Endothelial cell of umbilical vein (primary cell): ENCODE results near the gene ADAMTS19. TPM values are rescaled to one million over a fixed set of nuclear protein-coding genes. Genes with fewer than 3 reads are reported as not detected.

Experiments
- BruUV-seq: library from RNA; stranded (reverse); fragments of 400-500 nt; replicated peaks from 2 replicates; lab custom pipeline; 2021; lab: Mats Ljungman, UMichigan
- CTCF ChIA-PET: fragments of 300-600, 350-600 bp; sonication (Branson Sonifier 250); formaldehyde crosslinking; loops from one replicate; lab custom pipeline; 2021; ENCODE audit warnings: antibody characterized with exemption, inconsistent platforms; lab: Charles Lee
- POLR2A ChIA-PET: fragments of 300-600, 350-600 bp; sonication (Branson Sonifier 250); formaldehyde crosslinking; loops from one replicate; lab custom pipeline; 2021; ENCODE audit warnings: antibody characterized with exemption, inconsistent platforms; lab: Charles Lee
- DNase-seq: peaks from one replicate; pipeline ENCODE4 v3.0.0-alpha.2; 2011; ENCODE audit warnings: low read depth, low spot score
- FAIRE-seq: peaks from 2 replicates; lab custom pipeline; 2011; peaks lifted over from hg19 to GRCh38; lab: Jason Lieb, UNC
- H2AFZ ChIP-seq: 2 replicates; pipeline ENCODE4 v1.6.0; 2012; ENCODE audit warnings: low read depth, low read length, control low read depth, inconsistent platforms
- H3K27ac ChIP-seq: 2 replicates; pipeline ENCODE4 v1.5.1; 2011; ENCODE audit warnings: low read depth, mild to moderate bottlenecking, control low read depth, low read length, moderate library complexity; ENCODE audit not compliant: insufficient read depth
- H3K27me3 ChIP-seq, 2 experiments: 2 replicates each; pipeline versions ENCODE4 v1.6.0 to v1.6.1; 2011; ENCODE audit warnings: low read length in 2 of 2, mixed read lengths in 1 of 2; ENCODE audit not compliant: control insufficient read depth in 2 of 2, insufficient read depth in 2 of 2
- H3K36me3 ChIP-seq, 2 experiments: 2 replicates in 1 of 2; 3 replicates in 1 of 2; pipeline ENCODE4 v1.5.1; 2011; ENCODE audit warnings: low read length in 2 of 2, mild to moderate bottlenecking in 1 of 2, moderate library complexity in 1 of 2; ENCODE audit not compliant: control insufficient read depth in 2 of 2, insufficient read depth in 2 of 2; ENCODE audit errors: extremely low read depth in 1 of 2
- H3K4me1 ChIP-seq: 3 replicates; pipeline ENCODE4 v1.5.1; 2011; ENCODE audit warnings: mild to moderate bottlenecking, low read length; ENCODE audit not compliant: control insufficient read depth, insufficient read depth; ENCODE audit errors: extremely low read depth
- H3K4me2 ChIP-seq: 2 replicates; pipeline ENCODE4 v1.6.1; 2011; ENCODE audit warnings: low read length, control low read depth, mixed read lengths; ENCODE audit not compliant: insufficient read depth
- H3K4me3 ChIP-seq, 3 experiments: fragments of 200-600 bp in 1 of 3; sonication (generic), shearing (Covaris generic) in 1 of 3; replicated peaks in 1 of 3; 2 replicates each; pipeline ENCODE4 v1.5.1; 2011 to 2016; ENCODE audit warnings: control low read depth in 3 of 3, low read length in 3 of 3, mild to moderate bottlenecking in 2 of 3, inconsistent platforms in 1 of 3, low read depth in 1 of 3, moderate library complexity in 1 of 3; ENCODE audit not compliant: insufficient read depth in 1 of 3
- H3K79me2 ChIP-seq: 2 replicates; pipeline ENCODE4 v1.6.0; 2012; ENCODE audit warnings: low read length, inconsistent platforms; ENCODE audit not compliant: control insufficient read depth, insufficient read depth
- H3K9ac ChIP-seq: replicated peaks from 2 replicates; pipeline ENCODE3; 2011; ENCODE audit warnings: low read length, control low read depth; ENCODE audit not compliant: insufficient read depth; ENCODE audit errors: extremely low read depth
- H3K9me1 ChIP-seq: replicated peaks from 3 replicates; pipeline ENCODE4 v1.6.0; 2011; ENCODE audit warnings: mild to moderate bottlenecking, low read length; ENCODE audit not compliant: control insufficient read depth, insufficient read depth; ENCODE audit errors: extremely low read depth
- H3K9me3 ChIP-seq: replicated peaks from 2 replicates; pipeline ENCODE4 v1.5.1; 2012; ENCODE audit warnings: low read length, inconsistent platforms; ENCODE audit not compliant: control insufficient read depth, insufficient read depth
- H4K20me1 ChIP-seq: replicated peaks from 2 replicates; pipeline ENCODE3; 2011; ENCODE audit warnings: mild to moderate bottlenecking, low read length; ENCODE audit not compliant: control insufficient read depth, insufficient read depth; ENCODE audit errors: extremely low read depth
- CTCF ChIP-seq, 2 donors: IDR thresholded peaks; 1 replicate in 1 of 2; 2 replicates in 1 of 2; pipeline ENCODE4 v1.5.1; 2011; ENCODE audit warnings: low read length in 2 of 2, mild to moderate bottlenecking in 2 of 2, moderate library complexity in 2 of 2, control low read depth in 1 of 2, inconsistent platforms in 1 of 2, low read depth in 1 of 2; ENCODE audit not compliant: insufficient read depth in 1 of 2; ENCODE audit errors: extremely low read depth in 1 of 2
- EZH2 ChIP-seq: IDR thresholded peaks from 2 replicates; pipeline ENCODE4 v1.6.1; 2012; ENCODE audit warnings: borderline replicate concordance, low read depth, mild to moderate bottlenecking, moderate library complexity, low read length, inconsistent platforms; ENCODE audit not compliant: severe bottlenecking
- FOS ChIP-seq: IDR thresholded peaks from 2 replicates; pipeline ENCODE4 v1.6.1; 2011; ENCODE audit warnings: mild to moderate bottlenecking, low read length, moderate library complexity, borderline replicate concordance; ENCODE audit not compliant: insufficient read depth
- GATA2 ChIP-seq: IDR thresholded peaks from 2 replicates; pipeline ENCODE4 v1.7.0; 2011; ENCODE audit warnings: low read depth, mild to moderate bottlenecking, moderate library complexity, mixed read lengths, low read length; ENCODE audit not compliant: insufficient read length, insufficient read depth
- JUN ChIP-seq: IDR thresholded peaks from 2 replicates; pipeline ENCODE4 v1.6.1; 2011; ENCODE audit warnings: borderline replicate concordance, low read depth; ENCODE audit not compliant: insufficient read length, insufficient read depth
- MAX ChIP-seq: IDR thresholded peaks from 2 replicates; pipeline ENCODE4 v1.6.1; 2011; ENCODE audit not compliant: insufficient read depth, insufficient read length
- MYC ChIP-seq: IDR thresholded peaks from one replicate; pipeline ENCODE4 v1.6.1; 2011; ENCODE audit warnings: mild to moderate bottlenecking, low read depth, low read length
- POLR2A ChIP-seq: IDR thresholded peaks from 2 replicates; pipeline ENCODE4 v1.6.1; 2012; ENCODE audit warnings: low read depth, mild to moderate bottlenecking, control low read depth, low read length
- POLR2AphosphoS5 ChIP-seq: IDR thresholded peaks from 2 replicates; pipeline ENCODE4 v1.6.1; 2012; ENCODE audit warnings: low read depth, mild to moderate bottlenecking, control low read depth, low read length, moderate library complexity; ENCODE audit not compliant: insufficient read depth
- dilution Hi-C: fragments of 300-500 bp; cut with MboI; formaldehyde crosslinking; loops from one replicate; pipeline ENCODE4 v1.15.0; 2019; ENCODE audit warnings: low sequenced_read_pairs; ENCODE audit not compliant: extremely low pct_ligation_motif_present
- intact Hi-C: fragments of 100-400 bp; cut with micrococcal nuclease; formaldehyde crosslinking; loops from one replicate; pipeline ENCODE4 v1.10.0; 2022
- polyA plus RNA-seq, 4 experiments: library from polyadenylated mRNA; depleted of rRNA in 3 of 4; stranded (reverse) in 3 of 4; unstranded in 1 of 4; fragments of >200 nt; gene quantifications; 2 replicates each; pipeline versions ENCODE4 v1.2.1 to v1.2.3, GENCODE V29; 2011 to 2012; ENCODE audit warnings: missing spikeins in 1 of 4
- total RNA-seq: library from RNA; stranded (reverse); gene quantifications from 2 replicates; pipeline ENCODE4 v1.2.3, GENCODE V29; 2021

The ADAMTS19 gene
- total and polyA plus RNA-seq, 2 donors (not counting 3 experiments of a cell fraction or from before 2014, with no cell fraction given), result not detected

GRCh38 chr5:129771058-129771838, 311.1 kb downstream of the ADAMTS19 start:
- H3K9me3 ChIP-seq, result no peaks in the 10 kb centered on the region
- no peak overlapping the region for H3K27ac ChIP-seq
- CTCF ChIA-PET, result interaction anchor here (0.6 to 4.7 kb wide), 59 partner anchors 8 to 1647 kb away, joined by 3 to 223 read pairs (median 4); partner anchors contain the start of gene CHSY3
- no peaks in the 10 kb centered on the region for H3K36me3 ChIP-seq
- dilution Hi-C loops, result no loop called here
- DNase-seq, result peak; percentile 51
- peaks cover 1 to 5% of the 10 kb centered on the region in 2 experiments for H3K27me3 ChIP-seq
- no peak overlapping the region for H2AFZ ChIP-seq
- H4K20me1 ChIP-seq, result no peaks in the 10 kb centered on the region
- no peaks in the 10 kb centered on the region for H3K9me1 ChIP-seq
- H3K9ac ChIP-seq, result no peak overlapping the region
- H3K4me1 ChIP-seq, result no peaks in the 10 kb centered on the region
- H3K79me2 ChIP-seq, result no peaks in the 10 kb centered on the region
- H3K4me3 ChIP-seq, result no peak overlapping the region
- POLR2A ChIA-PET, result no interaction called here
- no peak overlapping the region for H3K4me2 ChIP-seq
- intact Hi-C loops, result loop anchor here (1.0 to 5.0 kb wide), 4 partner anchors 81 to 1339 kb away; no protein-coding TSS in a partner anchor
- BruUV-seq, result no TSS peak
- peak; percentile 77 for FAIRE-seq
- TF ChIP-seq MAX, result no peak
- TF ChIP-seq CTCF (IDR thresholded peaks at IDR 0.05; ENCODE audit: extremely low read depth in 1 of 2, insufficient read depth in 1 of 2, low read depth in 1 of 2, low read length in 2 of 2), result peak; percentile 64 to 71

GRCh38 chr5:129773376-129773775, 313.3 kb downstream of the ADAMTS19 start:
- no peaks in the 10 kb centered on the region for H3K4me1 ChIP-seq
- intact Hi-C loops, result loop anchor here (5.0 kb wide), 1 partner anchor 939 kb away; no protein-coding TSS in a partner anchor
- H3K27me3 ChIP-seq, result peaks cover 0 to 2% of the 10 kb centered on the region in 2 experiments
- ChIA-PET CTCF (interaction anchor here (1.2 to 4.7 kb wide), 6 partner anchors 10 to 368 kb away, joined by 3 to 223 read pairs (median 22); no protein-coding TSS in a partner anchor), POLR2A (no interaction called here)
- FAIRE-seq, result no peak
- H3K4me2 ChIP-seq, result no peak overlapping the region
- H2AFZ ChIP-seq, result no peak overlapping the region
- H3K36me3 ChIP-seq, result no peaks in the 10 kb centered on the region
- DNase-seq, result no peak
- no peak overlapping the region for H3K27ac ChIP-seq
- no peaks in the 10 kb centered on the region for H3K79me2 ChIP-seq
- no peaks in the 10 kb centered on the region for H3K9me3 ChIP-seq
- TF ChIP-seq MAX, result no peak
- TF ChIP-seq CTCF (IDR thresholded peaks at IDR 0.05; ENCODE audit: extremely low read depth in 1 of 2, insufficient read depth in 1 of 2, low read depth in 1 of 2, low read length in 2 of 2), result no peak
- no peak for TF ChIP-seq POLR2A
- no peak for TF ChIP-seq MYC
- TF ChIP-seq FOS, result no peak
- no peak for TF ChIP-seq EZH2
- no peak for TF ChIP-seq JUN
- TF ChIP-seq GATA2, result no peak
- TF ChIP-seq POLR2AphosphoS5, result no peak
- no TSS peak for BruUV-seq
- H3K9ac ChIP-seq, result no peak overlapping the region
- no peaks in the 10 kb centered on the region for H4K20me1 ChIP-seq
- no peak overlapping the region for H3K4me3 ChIP-seq
- dilution Hi-C loops, result no loop called here
- H3K9me1 ChIP-seq, result no peaks in the 10 kb centered on the region
